Vagina (tissue), 2 donors: Measurements from ENCODE around the gene EHD2.

Source experiments
- CTCF ChIP-seq, 3 experiments: fragments of 450-650 bp in 2 of 3; fragments of 200-600 bp in 1 of 3; sonication (generic) in 1 of 3; IDR thresholded peaks; one replicate each; pipeline ENCODE4 v1.5.1; 2017 to 2019; ENCODE audit warnings: antibody characterized with exemption in 3 of 3, mild to moderate bottlenecking in 2 of 3, moderate library complexity in 2 of 3
- POLR2A ChIP-seq, 2 donors: fragments of 450-650 bp; IDR thresholded peaks; one replicate each; pipeline ENCODE4 v1.6.1; 2017; ENCODE audit warnings: antibody characterized with exemption in 2 of 2, mild to moderate bottlenecking in 2 of 2, moderate library complexity in 2 of 2
- POLR2AphosphoS5 ChIP-seq, 2 donors: sonication (generic); formaldehyde crosslinking; IDR thresholded peaks; one replicate each; pipeline ENCODE4 v1.9.0; 2017; ENCODE audit warnings: antibody characterized with exemption in 2 of 2, mild to moderate bottlenecking in 2 of 2, low read depth in 1 of 2; ENCODE audit not compliant: insufficient read depth in 1 of 2

- no peak for TF ChIP-seq CTCF (IDR thresholded peaks at IDR 0.05)
- no peak for TF ChIP-seq POLR2A (IDR thresholded peaks at IDR 0.05)
- no peak for TF ChIP-seq POLR2AphosphoS5 (IDR thresholded peaks at IDR 0.05; ENCODE audit: insufficient read depth in 1 of 2, low read depth in 1 of 2)
Observed at GRCh38 chr19:47687906-47688305, 25.3 kb upstream of the EHD2 start.
